H4 (cell line): ENCODE data around the gene TUBB4B. TPM values are rescaled to one million over a fixed set of nuclear protein-coding genes. Genes with fewer than 3 reads are reported as not detected.

ENCODE experiments used
- DNase-seq: peaks from one replicate; pipeline ENCODE4 v3.0.0-alpha.2; 2015; ENCODE audit warnings: low spot score
- total RNA-seq: library from RNA; depleted of rRNA; stranded (reverse); fragments of >200 nt; shearing (Covaris generic); gene quantifications from 2 replicates; pipeline ENCODE4 v1.2.3, GENCODE V29; 2014

Gene TUBB4B
- total RNA-seq, 1 experiment from 2014 or later = 180 TPM

DNA sequence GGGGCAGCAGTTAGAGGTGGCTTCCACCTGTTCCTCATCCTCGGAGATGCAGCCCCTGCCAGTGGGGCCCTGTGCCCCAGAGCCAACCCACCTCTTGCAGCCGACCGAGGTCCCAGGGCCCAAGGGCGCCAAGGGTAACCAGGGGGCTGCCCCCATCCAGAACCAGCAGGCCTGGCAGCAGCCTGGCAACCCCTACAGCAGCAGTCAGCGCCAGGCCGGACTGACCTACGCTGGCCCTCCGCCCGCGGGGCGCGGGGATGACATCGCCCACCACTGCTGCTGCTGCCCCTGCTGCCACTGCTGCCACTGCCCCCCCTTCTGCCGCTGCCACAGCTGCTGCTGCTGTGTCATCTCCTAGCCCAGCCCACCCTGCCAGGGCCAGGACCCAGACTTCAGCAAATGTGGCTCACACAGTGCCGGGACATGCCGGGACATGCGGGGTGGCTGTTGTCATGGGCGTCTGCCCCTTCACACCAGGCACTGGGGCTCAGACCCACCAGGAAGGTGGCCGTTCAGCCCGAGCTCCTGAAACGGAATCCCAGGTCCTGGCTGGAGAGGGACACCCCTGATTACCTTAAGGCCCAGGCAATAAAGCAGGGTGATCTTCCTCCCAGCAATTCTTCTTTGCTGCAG is 15.3 kb upstream of the TUBB4B start:
- no peak for DNase-seq

DNA sequence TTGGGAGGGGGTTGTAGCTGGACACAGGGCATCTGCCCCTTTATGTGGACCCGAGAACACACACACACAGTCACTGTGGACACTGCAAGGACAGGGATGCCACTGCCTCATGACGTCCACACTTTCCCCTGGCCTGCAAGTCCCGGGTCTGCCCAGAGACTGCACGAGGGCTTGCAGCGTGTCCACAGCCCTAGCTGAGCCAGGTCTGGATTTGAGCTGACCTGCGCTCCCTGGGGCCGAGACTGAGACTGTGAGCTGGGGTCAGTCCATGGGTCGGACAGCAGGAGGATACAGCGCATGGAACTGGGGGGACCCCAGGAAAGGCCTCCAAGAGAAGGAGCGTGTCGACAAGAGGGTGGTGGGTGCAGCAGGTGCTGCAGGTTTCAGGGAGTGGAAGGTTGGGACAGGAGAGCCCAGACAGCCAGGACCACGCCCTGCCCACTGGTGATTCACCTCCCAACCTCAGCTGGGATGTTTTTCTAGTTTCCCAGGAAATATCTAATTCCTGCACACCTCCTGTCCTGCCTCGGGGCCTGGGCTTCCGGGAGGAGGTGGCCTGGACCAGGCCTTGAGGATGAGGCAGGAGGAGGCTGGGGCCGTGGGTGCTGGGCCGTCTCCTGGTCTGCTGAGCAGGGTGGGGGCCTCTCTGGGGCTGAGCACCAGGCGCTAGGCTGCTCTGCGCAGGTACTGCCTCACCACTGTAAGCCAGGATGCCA is 14.6 kb upstream of the TUBB4B start:
- DNase-seq = no peak

DNA sequence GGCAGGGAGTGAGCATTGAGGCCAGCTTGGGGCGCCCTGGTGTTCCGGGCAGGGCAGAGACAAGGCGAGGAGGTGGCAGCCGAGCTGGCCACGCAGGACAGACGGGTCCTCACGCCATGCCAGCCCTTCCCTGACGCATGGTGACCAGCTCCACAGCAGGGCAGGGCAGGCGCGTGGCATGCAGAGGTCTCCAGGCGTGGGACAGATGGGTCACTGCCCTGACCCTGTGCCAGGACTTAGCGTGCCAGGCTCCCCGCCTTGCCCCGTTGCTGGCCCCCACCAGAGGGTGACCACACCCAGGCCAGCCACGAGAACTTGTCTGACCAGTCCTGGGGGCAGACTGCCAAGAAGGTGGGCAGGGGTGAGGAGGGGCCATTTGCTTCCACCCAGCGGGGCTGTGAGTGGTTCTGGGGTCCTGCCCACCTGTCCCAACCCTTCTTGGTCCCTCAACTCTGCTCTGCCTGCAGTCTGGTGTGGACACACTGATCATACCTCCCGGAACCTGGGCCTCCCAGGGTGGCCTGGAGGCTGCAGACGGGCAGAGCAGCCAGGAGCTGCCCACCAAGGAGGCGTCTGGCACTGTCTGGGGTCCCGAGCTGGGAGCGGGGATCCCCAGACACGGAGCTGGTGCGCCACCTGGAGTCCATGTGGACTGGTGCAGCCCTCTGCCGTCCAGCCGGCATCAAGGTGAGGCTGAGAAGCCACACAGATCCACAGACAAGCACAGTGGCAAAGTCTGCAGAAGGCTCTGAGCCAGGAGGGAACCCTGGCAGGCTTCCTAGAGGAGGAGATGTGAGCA is 13.8 kb upstream of the TUBB4B start, which contains the start of gene RNF224:
RNF224 (plus strand) TSS at position 449 of the 799 bp plus-strand sequence. CDS start 834 bp downstream, outside the sequence.
- DNase-seq = peak; percentile 70

DNA sequence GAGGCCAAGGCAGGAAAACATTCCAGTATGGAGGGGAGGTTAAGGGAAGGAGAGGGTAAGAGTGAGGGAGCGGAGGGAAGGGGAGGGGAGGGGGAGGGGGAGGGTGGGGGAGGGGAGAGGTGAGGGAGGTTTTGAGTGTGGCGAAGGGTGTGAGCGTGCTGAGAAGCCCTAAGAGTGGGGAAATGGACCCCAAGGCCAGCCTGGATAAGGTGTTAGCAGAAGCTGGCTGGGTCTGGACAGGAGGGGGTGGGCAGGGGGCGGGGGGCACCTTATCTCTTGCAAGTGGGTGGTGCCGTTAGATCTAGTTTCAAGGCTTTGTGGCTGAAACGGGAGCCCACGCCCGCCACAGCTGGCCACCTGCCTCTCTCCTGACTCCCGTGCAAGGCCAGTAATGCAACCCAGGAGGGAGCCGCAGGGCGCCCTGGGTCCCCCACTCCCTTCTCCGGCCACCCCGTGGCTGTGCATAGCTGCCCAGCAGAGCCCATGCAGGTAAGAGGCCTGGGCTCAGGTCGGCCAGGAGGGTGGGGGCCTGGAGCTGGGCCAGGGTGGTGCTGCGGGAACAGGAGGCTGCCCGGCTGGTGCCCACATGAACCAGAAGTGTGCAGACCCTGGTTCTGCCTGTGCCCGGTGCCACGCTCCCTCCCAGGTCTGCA is 13.1 kb upstream of the TUBB4B start:
- no peak for DNase-seq

DNA sequence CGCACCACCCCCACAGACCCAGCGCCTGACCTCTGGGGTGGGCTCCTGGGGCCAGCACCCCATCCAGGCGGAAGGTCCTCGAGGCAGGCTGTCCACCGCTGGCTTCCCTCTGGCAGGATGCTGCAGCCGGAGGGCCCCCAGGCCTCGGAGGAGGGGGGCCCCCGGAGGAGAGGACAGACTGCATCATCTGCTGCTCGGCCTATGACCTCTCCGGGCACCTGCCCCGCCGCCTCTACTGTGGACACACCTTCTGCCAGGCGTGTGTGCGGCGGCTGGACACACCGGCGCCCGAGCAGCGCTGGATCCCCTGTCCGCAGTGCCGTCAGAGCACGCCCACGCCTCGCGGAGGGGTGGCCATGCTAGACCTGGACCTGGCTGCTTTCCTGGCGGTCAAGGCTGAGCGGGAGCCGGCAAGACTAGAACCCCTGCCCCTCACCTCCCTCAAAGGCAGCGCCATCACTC is 12.6 kb upstream of the TUBB4B start:
- DNase-seq = no peak

DNA sequence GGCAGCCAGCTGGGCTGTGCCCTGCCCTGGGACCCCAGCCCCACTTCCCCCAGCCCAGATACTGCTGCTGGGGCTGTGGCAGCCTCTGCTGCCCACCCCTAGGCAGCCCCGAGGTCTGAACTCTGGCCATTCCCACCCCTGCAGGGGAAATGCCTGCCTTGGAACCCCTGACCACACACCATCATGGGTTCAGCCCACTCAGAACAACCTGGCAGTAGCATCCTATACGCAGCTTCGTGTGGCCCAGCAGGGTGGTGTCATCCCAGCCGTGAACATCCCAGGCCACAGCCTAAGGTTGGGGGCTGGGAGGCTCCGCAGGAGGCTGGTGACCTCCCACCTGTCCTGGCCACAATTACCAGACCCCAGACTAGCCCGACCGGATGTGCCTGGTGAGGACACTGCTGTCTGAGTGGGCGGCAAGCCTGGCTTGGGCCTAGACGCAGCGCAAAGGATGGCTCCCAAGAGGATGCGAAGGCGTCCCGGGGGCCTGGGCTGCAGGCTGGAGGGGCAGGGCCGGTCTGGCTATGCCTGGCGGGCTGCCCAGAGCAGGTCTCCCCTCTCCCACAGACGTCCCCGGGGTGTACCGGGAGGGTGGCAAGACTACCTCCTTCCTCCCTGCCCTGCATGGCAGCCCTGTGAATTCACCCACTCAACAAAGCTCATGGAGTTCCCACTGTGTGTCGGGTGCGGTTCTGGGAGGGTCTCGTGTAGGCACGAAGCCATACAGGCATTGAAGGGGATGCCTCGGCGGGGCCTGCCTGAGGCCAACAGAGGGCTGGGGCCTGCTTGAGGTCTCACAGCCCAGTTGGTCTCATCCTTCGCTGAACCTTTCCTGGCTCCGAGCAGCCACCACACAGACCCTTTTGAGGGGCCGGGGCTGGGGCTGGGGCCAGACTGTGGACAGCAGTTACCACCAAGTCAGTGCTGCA is 11.9 kb upstream of the TUBB4B start:
- DNase-seq = no peak

DNA sequence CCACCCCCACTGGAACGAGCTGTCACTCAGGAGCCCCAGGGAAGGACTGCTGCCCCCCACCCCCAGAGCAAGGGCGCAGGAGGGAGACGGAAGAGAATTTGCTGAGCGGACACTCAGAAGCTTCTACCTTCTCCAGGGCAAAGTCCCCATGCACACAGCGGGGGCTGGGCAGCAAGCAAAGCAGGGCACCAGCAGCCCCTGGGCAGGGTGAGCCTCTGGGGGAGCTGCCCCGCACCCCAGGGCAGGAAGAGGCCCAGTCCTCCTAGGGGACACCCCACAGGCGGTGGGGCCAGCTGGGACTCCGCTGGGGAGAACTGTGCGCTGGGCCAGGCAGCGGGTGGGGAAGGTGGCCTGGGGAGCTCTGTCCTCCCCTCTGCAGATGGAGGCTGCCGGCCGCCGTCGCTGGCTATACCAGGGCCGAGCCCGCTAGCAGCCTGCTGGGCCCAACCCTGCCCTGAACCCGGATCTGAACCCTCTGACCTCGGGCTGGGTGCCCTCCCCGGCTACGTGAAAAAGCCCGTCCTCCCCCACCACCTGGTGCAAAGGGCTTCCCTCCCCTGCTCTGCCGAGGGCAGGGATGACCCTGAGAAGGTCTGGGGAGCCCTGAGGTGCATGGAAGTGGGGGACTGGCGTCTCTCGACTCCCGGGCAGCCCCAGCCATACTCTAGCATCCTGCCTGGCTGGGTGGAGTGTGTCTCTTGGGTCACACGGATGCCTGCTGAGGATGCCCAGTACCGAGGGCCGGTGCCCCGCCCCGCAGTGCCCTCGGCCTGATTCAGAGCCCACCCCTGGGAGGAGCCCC is 11.0 kb upstream of the TUBB4B start:
- no peak for DNase-seq

DNA sequence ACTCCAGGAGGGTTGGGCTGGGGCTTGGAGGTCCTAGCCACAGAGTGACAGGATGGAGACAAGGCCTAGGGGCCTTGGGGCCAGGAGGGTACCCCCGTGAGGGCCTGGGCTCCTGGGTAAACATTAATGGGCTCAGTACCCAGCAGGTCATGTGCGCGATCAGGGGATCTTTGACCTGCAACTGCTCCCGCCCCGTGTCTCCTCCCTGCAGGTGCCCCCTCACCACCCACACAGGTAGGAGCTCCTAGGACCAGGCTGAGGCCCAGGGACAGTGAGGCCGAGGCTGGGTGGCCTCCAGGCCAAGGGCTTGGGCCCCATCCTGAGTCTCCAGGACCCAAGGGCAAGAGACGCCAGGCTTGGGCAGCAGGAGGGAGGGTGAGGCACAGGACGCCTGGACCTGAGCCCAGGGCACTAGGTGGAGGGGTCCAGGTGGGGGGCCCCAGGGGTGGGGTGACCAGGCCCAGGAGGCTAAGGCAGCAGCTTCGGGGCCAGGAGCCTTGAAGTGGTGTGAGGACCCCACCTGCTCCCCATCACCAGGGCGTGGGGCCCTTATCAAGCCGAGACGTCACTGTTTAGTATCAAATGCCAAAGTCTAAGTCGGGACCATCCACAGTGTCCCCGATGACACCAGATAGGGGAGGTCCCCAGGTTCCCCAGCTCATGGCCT is 10.2 kb upstream of the TUBB4B start, which contains the start of gene SLC34A3:
SLC34A3 (plus strand) TSS at position 197 of the 667 bp plus-strand sequence. CDS start 802 bp downstream, outside the sequence.
- no peak for DNase-seq

DNA sequence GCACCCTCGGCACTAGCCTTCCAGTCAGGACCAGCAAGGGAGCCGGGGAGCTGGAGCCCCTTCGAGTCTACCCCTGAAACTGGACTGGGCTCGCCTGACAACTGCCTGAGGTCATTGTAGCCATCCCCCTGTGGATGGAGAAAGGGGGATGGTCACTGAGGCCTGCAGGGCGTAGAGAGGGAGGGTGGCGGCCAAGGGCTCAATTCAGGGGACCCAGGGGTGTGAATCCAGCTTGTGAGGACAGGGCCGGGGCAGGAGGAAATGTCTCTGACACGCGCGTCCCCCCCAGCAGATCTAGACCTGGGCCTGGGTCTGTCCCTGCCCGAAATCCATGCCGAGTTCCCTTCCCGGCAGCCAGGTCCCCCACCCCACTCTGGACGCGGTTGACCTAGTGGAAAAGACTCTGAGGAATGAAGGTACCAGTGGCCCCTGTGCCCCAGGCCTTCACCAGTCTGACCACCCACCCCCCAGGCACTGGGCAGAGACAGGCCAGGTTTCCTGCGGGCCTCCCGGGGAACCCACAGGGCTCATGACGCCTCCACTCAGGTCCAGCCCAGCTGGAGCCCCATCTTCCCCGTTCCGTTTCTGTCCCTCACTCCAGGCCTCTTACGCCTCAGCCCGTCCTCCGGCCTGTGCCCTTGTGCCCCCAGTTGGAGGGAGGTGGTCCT is 9.6 kb upstream of the TUBB4B start:
- no peak for DNase-seq

DNA sequence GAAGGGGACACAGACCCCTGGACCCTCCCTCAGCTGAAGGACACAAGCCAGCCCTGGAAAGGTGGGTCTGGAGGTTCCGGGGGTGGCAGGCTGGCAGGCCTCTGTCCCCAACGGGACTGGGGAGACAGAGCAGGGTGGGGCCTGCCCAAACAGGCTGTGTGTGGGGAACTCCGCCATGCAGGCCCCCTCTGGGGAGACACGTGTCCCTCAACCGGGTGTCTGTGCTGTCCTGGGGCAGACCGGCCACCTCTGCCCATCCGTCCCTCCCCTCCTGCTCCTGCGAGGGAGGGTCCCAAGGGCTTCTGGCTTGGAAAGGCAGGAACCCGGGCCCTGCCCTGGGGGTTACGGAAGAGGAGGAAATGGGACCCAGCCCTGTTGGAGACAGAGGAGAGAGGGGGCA is 9.0 kb upstream of the TUBB4B start:
- no peak for DNase-seq

DNA sequence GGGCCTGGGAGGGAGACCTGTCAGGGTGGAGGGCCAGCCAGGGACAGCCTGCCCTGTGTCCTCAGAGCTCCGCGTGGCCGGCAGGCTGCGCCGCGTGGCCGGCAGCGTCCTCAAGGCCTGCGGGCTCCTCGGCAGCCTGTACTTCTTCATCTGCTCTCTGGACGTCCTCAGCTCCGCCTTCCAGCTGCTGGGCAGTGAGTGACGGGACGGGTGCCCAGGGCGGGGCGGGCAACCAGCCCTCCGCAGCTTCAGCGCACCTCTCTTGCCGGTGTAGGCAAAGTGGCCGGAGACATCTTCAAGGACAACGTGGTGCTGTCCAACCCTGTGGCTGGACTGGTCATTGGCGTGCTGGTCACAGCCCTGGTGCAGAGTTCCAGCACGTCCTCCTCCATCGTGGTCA is 8.6 kb upstream of the TUBB4B start:
- no peak for DNase-seq

DNA sequence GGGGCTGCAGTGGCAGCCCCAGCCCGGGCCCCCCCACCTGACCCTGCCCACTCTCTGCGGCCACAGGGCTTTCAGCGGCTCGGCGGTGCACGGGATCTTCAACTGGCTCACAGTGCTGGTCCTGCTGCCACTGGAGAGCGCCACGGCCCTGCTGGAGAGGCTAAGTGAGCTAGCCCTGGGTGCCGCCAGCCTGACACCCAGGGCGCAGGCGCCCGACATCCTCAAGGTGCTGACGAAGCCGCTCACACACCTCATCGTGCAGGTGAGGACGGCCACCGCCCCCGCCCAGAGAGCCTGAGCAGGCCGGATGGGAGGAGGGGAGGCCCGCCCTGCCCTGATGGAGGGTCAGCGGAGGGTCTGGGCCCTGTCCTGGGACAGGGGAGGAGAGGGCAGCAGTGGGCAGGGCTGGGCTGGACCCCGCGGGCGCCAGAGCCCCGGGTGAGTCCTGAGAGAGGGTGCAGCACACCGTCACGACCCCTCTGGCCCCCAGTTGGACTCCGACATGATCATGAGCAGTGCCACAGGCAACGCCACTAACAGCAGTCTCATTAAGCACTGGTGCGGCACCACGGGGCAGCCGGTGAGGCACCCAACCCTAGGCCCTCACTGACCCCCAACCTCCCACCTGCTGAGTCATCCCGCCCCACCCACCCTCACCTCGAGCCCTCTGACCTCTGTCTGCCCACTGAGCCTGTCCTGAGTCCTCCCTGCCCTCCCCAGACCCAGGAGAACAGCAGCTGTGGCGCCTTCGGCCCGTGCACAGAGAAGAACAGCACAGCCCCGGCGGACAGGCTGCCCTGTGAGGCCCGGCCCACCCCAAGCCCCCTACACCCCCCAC is 7.7 kb upstream of the TUBB4B start:
- no peak for DNase-seq

DNA sequence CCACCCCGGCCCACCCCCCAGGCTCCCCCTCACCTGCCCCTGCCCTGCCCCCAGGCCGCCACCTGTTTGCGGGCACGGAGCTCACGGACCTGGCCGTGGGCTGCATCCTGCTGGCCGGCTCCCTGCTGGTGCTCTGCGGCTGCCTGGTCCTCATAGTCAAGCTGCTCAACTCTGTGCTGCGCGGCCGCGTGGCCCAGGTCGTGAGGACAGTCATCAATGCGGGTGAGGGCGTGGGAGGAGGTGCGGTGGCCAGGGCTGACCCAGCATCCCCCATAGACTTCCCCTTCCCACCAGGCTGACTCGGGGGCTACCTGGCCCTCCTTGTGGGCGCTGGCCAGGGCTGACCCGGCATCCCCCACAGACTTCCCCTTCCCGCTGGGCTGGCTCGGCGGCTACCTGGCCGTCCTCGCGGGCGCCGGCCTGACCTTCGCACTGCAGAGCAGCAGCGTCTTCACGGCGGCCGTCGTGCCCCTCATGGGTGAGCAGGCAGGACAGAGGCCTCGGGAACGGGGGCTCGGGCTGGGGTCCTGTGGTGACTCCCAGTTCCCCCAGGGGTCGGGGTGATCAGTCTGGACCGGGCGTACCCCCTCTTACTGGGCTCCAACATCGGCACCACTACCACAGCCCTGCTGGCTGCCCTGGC is 6.9 kb upstream of the TUBB4B start:
- no peak for DNase-seq

DNA sequence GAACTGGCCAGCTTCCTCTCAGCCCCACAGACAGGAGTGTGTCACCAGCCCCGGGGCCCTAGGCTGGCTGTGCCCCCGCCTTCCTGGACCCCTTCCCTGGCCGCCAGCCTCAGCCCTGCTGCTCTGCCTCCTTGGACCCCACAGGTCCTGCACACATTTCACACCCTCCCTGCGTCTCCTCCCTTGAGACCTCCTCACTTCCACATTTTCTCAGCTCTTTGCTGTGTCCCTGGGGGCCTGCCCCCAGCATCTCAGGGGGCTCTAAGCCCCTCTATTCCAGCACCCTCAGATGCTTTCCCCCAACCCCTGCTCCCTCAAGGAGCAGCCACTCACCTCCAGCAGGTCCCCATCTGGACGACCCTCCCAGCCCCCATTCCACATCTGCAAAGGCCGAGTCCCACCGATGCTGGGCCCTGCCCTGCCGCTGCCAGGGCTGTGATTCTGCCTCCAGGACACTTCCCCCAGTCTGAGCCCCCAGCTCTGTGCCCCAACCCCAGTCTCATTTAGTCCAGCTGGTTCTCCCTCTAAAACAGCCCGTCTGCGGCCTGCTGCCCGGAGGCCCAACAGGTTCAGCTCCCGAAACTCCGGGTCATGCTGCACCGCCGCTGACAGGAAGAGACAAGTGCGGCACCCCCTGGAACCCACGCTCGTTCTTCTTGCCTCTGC is 6.2 kb upstream of the TUBB4B start:
- DNase-seq = no peak

DNA sequence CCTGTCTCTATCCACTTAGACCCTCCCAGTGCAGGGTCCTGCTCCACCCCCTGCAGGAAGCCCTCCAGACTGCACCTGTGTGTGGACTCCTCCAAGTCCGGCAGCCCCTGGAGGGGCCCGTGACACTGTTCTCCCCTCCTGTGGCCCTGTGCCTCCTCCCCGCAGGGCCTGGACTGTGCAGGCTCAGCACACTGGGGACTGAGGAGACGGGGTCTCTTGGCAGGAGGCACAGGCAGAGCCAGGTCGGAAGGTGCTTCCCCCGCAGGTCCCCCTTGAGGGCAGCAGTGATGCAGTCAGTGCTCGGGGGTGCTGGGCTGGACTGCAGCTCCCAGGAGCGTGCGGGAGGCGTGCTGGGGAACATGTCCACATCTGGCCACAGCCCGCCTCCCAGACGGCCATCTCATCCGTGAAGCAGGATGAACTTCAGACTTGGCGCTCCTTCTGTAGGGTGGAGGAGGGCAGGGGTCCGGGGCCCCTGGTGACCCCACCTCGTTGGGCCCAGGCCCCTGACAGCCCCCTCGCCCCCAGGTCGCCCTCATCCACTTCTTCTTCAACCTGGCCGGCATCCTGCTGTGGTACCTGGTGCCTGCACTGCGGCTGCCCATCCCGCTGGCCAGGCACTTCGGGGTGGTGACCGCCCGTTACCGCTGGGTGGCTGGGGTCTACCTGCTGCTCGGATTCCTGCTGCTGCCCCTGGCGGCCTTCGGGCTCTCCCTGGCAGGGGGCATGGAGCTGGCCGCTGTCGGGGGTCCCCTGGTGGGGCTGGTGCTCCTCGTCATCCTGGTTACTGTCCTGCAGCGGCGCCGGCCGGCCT is 5.5 kb upstream of the TUBB4B start:
- DNase-seq = no peak
